DOHH2 (cell line): Measurements from ENCODE around the gene SORBS2.

Experiments used
- CTCF ChIP-seq: fragments of 200-600 bp; sonication (generic); IDR thresholded peaks from one replicate; pipeline ENCODE4 v1.5.1; 2014; ENCODE audit warnings: antibody characterized with exemption, mild to moderate bottlenecking, low read depth, low read length; ENCODE audit not compliant: poor library complexity, severe bottlenecking
- EZH2phosphoT487 ChIP-seq: fragments of 200-600 bp; sonication (generic); IDR thresholded peaks from 2 replicates; pipeline ENCODE4 v1.6.1; 2017; ENCODE audit warnings: borderline replicate concordance, mild to moderate bottlenecking, antibody characterized with exemption, low read length, moderate library complexity, mixed read lengths

- no peak for TF ChIP-seq CTCF
- no peak for TF ChIP-seq EZH2phosphoT487
Measured at GRCh38 chr4:185726931-185727330, 85.1 kb downstream of the SORBS2 start.
